Stimulated activated CD4-positive, alpha-beta T cell treated with anti-CD3 and anti-CD28 coated beads, Interleukin-4, amount 100 ng/mL, for 4 hours (primary cell): ENCODE data around the gene PAF1.
"Not testable (repeated sequence)": the region's sequence is repeated elsewhere in the genome, so short reads cannot be mapped to it uniquely, and the experiment has no call there.

ENCODE experiments used
- DNase-seq, 2 experiments: peaks; one replicate each; pipeline ENCODE4 v3.0.0-alpha.2; 2020

The PAF1 gene

DNA sequence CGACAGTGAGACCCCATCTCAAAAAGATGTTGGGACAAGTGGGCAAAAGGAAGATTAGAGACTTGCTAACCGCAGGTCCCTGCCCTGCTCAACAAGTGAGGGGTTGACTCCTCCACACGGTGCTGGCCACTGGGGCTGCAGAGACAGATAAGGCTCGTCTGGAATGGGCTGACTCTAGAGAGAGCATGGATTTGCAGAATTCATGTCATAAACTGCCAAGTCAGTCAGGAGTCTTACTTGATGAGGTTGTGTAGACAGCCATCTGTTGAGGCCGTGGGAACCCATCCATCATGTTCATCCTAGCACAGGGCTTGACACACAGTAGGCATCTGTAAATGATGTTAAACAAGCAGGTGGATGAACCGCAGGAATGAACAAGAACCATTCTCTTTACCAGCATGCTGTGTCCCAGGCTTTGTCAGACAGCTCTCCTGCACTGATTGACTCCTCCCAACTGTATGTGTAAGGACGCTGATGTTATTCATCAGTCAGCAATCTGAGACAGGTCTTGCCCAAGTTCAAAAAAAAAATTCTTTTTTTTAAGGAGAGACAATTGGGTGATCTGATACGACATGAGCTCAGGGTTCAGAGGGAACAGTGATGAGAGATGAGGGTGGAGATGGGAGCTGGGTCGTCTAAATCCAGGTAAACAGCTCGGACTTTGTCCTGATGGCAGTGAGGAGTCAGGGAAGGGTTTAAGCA lies 8.8 kb downstream of the PAF1 start:
- DNase-seq: no peak

DNA sequence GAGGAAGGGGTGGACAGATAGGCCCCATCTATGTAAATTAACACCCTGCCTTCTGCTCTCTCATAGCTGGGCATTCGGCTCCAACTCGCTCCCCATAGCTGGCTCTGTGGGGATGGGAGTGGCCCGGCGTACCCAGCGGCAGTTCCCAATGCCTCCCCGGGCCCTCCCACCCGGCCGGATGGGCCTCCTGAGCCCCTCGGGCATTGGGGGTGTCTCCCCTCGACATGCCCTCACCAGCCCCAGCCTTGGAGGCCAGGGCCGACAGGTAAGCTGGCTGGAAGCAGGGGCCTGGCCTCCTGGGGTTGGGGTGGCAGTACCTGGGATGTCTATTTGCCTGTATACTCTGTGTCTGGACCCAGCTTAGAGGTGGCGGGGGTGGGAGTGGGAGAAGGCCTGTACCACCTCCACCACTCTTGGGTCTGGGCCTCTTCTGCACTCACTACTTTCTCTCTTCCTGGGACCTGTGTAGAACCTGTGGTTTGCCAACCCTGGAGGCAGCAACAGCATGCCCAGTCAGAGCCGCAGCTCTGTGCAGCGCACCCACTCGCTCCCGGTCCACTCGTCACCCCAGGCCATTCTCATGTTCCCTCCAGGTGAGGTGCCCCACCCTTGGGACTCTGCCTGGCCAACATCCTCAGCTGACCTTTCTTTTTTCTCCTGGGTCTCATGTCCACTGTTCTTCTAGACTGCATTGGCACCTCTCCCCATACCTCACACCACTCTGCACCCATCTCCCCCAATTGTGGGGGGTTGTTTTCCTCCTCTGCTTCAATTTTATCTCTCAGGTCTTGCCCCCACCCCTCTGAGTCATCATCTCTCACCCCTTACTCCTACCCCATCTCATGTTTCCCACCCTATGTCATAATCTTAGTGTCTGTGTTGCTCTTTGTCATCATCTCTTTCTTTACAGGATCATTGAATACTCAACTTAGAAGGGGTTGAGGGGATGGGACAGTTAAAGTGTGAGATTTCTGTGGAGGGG lies 10.1 kb downstream of the PAF1 start:
- DNase-seq: no peak

DNA sequence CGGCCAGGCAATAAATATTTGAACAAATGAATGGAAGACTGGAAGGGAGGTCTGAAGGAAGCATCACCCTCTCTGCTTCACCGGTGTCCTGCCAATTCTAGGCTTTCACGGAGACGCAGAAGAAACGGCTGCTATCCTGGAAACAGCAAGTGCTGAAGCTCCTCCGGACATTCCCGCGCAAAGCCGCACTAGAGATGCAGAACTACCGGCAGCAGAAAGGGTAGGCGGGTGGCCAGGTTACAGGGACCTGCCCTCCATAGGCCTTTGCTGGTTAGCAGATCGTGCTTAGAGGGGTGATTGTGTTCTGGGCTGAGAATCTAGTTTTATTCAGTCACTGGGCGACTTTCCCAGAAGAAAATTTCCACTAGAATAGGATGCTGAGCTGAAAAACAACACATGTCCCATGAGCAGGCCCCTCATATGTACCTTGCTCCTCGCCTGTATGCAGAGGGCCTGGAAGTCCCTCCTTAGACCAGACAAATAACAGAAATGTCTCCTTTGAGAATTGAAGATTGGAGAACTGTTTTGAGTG lies 11.0 kb downstream of the PAF1 start:
- no peak for DNase-seq

DNA sequence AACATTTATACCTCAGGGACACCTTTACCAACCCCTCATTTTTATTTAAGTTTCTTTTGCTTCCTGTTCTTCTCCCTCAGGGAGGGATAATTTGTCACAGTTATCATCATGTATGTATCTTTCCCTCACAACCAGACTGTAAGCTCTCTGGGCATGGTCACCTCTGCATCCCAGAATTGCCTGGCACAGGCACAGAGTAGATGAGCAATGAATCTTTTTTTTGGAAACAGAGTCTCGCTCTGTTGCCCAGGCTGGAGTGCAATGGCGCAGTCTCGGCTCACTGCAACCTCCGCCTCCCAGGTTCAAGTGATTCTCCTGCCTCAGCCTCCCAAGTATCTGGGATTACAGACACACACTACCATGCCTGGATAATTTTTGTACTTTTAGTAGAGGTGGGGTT lies 11.5 kb downstream of the PAF1 start:
- not testable (repeated sequence) for DNase-seq

- DNase-seq: no peak
These were observed 13.2 kb downstream of the PAF1 start for GRCh38 chr19:39377373-39378362.

- no peak for DNase-seq
These were observed 15.0 kb downstream of the PAF1 start for GRCh38 chr19:39375929-39376328.

- DNase-seq: no peak
These were observed 18.0 kb downstream of the PAF1 start for GRCh38 chr19:39372941-39373340.

DNA sequence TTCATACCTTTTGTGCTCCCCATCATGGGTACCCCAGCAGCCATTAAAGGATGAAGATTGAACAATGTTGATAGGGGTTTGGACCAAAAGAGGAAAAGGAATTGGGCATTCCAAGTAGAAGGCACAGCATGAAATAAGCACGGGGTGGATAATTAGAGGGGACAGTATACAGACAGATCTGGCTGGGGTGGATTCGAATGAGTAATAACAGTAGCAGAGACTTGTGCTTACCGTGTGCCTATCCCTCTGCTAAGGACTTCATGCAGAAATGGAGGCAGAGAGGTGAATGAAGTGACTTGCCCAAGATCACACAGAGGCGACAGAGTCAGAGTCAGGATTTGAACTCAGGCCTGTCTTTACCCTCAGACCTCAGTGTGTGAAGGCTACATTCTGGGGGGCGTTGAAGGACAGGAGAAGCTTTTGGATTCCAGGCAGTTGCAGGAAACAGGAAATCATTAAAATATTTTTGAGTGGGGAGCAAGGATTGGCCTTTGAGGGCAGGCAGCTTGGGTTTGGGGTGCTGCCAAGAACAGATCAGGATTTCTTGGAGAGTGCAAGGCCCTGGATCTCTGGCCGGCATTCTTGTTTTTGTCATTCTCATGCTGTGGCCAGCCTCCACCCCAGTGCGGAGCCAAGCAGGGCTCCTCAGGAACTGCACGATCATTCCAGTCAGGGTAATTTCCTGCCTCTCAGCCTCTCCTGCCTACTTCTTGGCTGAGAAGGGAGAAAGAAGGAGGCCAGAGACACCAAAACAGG lies 18.7 kb downstream of the PAF1 start:
- DNase-seq: no peak

DNA sequence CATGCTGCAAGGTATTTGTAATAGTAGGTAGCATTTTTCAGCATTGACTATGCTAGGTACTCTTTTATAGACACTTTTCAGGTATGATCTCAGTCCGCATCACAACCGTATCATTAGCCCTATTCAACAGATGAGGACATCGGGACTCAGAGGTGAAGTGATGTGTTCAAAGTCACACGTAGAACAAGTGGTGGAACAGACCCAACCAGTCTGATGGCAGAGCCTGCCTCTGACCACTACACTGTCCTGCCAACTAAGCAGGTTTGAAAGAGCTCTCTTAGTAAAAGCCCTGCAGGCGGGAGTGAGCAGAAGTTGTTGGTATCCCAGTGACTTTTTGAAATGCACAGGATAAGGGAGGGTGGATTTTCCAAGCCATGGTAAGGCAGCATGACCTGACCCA lies 20.2 kb downstream of the PAF1 start:
- DNase-seq: no peak

GRCh38 chr19:39369200-39369599 lies 21.7 kb downstream of the PAF1 start:
- no peak for DNase-seq

- no peak for DNase-seq
These were observed 25.4 kb downstream of the PAF1 start for GRCh38 chr19:39365531-39365930.

DNA sequence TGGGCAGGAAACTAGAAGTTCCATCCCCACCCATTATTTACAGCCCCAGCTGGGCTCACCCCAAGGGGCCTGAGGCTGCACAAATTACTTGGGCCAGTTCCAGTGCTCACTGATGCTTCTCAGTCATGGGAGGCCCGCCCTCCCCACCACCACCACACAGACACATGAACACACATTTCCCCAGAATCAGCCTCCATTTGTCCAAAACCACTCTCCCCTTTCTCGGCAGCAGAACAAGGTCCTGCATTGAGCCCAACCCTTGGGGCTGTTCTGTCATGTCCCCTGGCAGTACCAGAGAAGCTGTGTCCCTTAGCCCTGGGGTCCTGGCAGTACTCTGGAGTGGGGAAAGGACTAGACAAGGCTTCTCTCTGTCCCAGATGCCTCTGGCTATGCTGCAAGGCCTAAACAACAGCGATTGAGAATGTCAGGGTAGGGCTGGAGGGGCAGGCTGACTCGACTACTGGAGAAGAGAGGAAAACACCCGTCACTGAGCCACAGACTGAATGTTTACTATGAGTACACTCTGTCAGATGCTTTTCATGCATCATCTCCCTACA lies 26.9 kb downstream of the PAF1 start:
- no peak for DNase-seq

DNA sequence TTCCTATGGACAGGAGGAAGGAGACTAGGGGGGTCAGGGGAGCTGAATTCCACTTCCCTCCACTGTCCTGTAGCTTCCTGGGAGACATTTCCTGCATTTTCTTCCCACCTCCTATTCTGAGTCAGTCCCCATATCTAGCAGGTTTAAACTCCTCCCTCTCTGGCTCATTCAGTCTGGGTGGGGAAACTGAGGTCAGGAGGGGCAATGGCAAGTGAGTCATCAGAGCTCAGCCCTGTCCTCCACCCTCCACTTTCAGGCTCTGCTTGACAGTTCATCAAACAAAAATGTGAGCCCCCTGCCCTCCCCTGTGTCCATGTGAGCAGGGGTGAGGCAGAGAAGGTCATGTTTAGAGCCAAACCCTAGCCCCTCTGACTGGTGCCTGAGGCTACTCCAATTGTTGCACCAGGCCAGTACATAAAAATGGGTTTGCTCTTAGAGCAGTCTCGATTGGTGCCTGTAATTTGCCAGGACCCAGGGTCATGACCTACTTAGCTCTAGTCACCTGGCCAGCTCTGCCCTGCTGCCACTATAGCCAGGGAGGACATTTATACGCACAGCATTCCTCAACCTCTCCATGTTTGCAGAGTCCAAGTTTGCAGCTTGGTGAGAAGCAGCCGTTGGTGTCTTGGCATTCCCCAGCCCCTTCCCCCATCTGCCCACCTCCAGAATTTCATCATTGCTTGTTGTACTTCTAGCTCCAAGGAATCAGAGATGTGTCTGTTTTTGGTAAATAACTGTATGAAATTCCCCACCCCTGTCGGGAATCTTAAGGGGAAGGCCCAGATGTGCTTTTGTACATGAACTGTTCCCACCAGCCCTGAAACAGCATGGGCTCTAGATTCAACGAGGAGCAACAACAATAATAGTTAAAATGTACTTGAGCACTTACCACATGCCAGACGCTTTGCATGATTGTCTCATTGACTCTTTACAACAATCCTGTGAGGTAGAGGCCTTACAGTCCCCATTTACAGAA lies 27.9 kb downstream of the PAF1 start:
- no peak for DNase-seq

DNA sequence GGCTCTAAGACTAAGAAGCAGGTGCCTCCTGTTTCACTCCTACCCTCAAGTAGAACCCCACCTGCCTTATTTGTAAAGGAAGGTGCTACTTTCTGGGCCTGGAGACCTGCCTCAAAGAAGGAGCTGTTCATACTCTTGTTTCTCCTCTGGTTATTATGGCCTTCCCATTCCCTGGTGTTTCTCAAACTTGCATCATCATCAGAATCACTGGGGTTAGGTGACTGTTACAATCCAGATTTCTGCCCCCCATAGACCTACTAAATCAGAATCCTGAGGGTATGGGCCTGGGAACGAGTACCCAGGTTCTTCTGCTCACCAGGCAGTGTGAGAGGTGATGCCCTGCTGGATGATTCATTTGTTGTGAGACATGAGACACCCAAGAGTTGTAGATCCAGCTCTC lies 30.3 kb downstream of the PAF1 start:
- no peak for DNase-seq

- DNase-seq: no peak
These were observed 31.9 kb downstream of the PAF1 start for GRCh38 chr19:39359026-39359425.

- DNase-seq: no peak
These were observed 34.3 kb downstream of the PAF1 start for GRCh38 chr19:39356647-39357046.

DNA sequence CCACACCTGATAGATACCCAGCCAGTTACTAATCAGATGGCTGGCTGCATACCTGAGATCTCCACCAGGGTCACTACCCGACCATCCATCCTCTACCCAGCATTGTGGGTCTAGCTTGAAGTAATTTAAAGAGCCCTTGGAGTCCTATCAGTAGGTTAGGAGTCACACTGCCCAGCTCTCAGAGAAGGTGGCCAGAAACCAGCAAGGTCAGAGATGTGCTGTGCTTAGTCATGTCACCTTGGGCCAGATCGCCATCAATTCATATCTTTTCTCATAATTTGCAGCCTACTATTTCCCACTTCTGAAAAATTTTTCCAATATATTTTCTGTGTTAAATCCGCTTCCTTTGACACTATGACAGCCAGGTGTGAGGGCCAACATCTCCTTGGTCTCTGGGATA lies 34.8 kb downstream of the PAF1 start:
- no peak for DNase-seq

DNA sequence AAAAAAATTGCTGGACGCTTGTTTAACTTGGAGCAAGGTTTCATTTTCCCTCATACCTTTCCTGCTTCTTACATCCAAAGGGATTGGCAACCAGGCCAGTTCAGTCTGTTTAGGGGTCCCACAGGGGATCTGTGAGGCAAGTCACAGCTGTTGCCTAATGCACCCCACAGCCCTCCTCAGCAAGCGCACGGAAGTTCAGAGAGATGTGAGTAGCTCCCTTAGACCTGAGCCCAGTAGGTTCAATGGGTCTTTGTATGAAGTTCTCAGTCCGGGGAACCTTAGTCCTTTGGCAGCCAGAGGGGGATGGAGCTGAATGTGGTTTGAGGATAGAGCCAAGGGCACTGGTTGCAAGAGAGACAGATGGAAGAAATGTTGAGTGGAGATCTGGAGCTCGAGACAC lies 35.7 kb downstream of the PAF1 start:
- DNase-seq: no peak

GRCh38 chr19:39352381-39353255 lies 38.3 kb downstream of the PAF1 start:
- DNase-seq: no peak
